ENCODE measurements around the gene SYNE2. TPM values are rescaled to one million over a fixed set of nuclear protein-coding genes. Genes with fewer than 3 reads are reported as not detected.

The SYNE2 gene
- total RNA-seq, 4 donors from 2014 or later = 96.9 to 207 (median 182) TPM

DNA sequence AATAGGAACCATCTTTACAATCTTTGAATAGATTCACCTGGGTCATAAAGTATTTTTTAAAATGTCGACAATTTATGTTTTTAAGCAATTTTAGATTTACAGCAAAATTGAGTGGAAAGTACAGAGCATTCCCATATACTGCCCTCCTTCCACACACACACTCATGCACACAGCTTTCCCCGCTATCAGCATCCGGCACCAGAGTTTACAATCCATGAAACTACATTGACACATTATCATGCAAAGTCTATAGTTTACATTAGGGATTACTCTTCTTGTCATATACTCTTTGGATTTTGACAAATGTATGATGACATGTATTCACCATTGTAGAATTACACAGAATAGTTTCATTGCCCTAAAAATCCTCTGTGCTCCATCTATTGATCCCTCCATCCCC, 9.0 kb upstream of the SYNE2 start:
- no peak for ATAC-seq
- no peak for TF ChIP-seq POLR2A (IDR thresholded peaks at IDR 0.05)
- TF ChIP-seq, protein P1, sequence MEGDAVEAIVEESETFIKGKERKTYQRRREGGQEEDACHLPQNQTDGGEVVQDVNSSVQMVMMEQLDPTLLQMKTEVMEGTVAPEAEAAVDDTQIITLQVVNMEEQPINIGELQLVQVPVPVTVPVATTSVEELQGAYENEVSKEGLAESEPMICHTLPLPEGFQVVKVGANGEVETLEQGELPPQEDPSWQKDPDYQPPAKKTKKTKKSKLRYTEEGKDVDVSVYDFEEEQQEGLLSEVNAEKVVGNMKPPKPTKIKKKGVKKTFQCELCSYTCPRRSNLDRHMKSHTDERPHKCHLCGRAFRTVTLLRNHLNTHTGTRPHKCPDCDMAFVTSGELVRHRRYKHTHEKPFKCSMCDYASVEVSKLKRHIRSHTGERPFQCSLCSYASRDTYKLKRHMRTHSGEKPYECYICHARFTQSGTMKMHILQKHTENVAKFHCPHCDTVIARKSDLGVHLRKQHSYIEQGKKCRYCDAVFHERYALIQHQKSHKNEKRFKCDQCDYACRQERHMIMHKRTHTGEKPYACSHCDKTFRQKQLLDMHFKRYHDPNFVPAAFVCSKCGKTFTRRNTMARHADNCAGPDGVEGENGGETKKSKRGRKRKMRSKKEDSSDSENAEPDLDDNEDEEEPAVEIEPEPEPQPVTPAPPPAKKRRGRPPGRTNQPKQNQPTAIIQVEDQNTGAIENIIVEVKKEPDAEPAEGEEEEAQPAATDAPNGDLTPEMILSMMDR (IDR thresholded peaks at IDR 0.05 in 4 of 5, conservative IDR thresholded peaks at IDR 0.05 in 1 of 5) = no peak
- intact Hi-C loops (cut with DNase I; ENCODE audit: low total_unique reads) (no loop called here), in situ Hi-C loops (cut with MboI; ENCODE audit: low sequenced_read_pairs in 4 of 4) (no loop called here)
- H3K4me1 ChIP-seq = no peaks in the 10 kb centered on the region
- no peak overlapping the region for H3K27ac ChIP-seq
- no peak for DNase-seq
- no peaks in the 10 kb centered on the region for H3K36me3 ChIP-seq
- H3K9me3 ChIP-seq = no peaks in the 10 kb centered on the region
- no peaks in the 10 kb centered on the region for H3K27me3 ChIP-seq
- no peak overlapping the region for H3K4me3 ChIP-seq

DNA sequence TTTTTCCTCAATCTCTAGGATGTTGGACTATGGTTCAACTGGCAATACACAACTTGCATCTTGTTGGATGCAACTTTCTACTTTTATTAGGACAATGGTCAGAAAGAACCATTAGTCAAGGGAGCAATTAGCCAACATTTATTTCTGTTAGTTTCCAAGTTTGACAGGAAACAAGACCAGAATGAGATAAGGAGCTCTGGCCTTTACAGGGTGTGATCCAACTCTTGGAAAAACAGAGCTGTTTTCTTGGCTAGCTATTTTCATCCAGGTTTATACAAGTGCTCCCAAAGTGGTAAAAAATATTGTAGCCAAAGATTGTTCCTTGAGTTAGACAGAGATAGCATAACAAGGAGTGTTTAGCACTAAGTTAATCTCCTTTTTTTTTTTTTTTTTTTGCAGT, 3.9 kb upstream of the SYNE2 start:
- intact Hi-C loops (cut with DNase I; ENCODE audit: low total_unique reads) = no loop called here
- in situ Hi-C loops (cut with MboI; ENCODE audit: low sequenced_read_pairs in 4 of 4) = no loop called here

DNA sequence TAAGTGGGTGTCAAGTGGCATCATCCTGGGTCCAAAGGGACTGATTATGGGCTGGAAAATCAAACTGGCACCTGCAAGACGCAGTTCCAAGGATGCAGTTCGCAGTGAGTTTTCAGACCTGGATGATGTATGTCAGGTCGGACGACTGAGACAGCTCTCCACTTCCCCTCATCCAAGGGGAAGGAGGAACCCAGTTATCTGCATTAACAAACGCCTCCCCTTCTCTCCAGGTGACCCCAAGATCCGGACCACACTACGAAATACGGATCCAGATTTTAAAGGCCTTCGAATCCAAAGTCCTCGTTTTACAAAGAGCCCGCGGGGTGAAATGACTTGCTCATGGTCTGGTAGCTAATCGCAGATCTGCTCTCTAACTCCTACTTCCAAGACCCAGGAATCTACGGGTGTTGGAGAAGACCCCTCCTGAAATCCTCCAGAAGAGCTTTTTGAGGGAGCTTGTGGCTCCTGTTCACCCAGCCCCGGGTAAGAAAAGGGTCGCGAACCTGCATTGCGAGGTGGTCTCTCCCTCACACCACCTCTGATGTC, 460 bp upstream of the SYNE2 start:
- in situ Hi-C loops (cut with MboI; ENCODE audit: low sequenced_read_pairs in 4 of 4) (no loop called here), intact Hi-C loops (cut with DNase I; ENCODE audit: low total_unique reads) (loop anchor here (1.0 to 10.0 kb wide), 7 partner anchors 42 to 535 kb away; partner anchors contain the start of genes MTHFD1 and WDR89)
- H3K27ac ChIP-seq = peak overlapping the region; percentile 88 to 94 (median 94)
- H3K36me3 ChIP-seq = no peaks in the 10 kb centered on the region
- no peaks in the 10 kb centered on the region for H3K9me3 ChIP-seq
- TF ChIP-seq, protein P1 (IDR thresholded peaks at IDR 0.05 in 4 of 5, conservative IDR thresholded peaks at IDR 0.05 in 1 of 5) = no peak
- TF ChIP-seq POLR2A (IDR thresholded peaks at IDR 0.05) = no peak
- no peaks in the 10 kb centered on the region for H3K27me3 ChIP-seq
- no peak for DNase-seq
- no peak for ATAC-seq
- peak overlapping the region; percentile 67 to 86 (median 82) for H3K4me3 ChIP-seq
- peaks cover 0 to 21% of the 10 kb centered on the region in 2 donors for H3K4me1 ChIP-seq

More for the DNA sequence above, 3.9 kb upstream of the SYNE2 start:
- no peak for ATAC-seq
- H3K27ac ChIP-seq = no peak overlapping the region
- no peaks in the 10 kb centered on the region for H3K27me3 ChIP-seq
- peaks cover 0 to 4% of the 10 kb centered on the region in 2 donors for H3K4me1 ChIP-seq
- no peaks in the 10 kb centered on the region for H3K9me3 ChIP-seq
- no peaks in the 10 kb centered on the region for H3K36me3 ChIP-seq
- TF ChIP-seq POLR2A (IDR thresholded peaks at IDR 0.05) = no peak
- TF ChIP-seq, protein P1 (IDR thresholded peaks at IDR 0.05 in 4 of 5, conservative IDR thresholded peaks at IDR 0.05 in 1 of 5) = no peak
- no peak overlapping the region for H3K4me3 ChIP-seq
- no peak for DNase-seq

DNA sequence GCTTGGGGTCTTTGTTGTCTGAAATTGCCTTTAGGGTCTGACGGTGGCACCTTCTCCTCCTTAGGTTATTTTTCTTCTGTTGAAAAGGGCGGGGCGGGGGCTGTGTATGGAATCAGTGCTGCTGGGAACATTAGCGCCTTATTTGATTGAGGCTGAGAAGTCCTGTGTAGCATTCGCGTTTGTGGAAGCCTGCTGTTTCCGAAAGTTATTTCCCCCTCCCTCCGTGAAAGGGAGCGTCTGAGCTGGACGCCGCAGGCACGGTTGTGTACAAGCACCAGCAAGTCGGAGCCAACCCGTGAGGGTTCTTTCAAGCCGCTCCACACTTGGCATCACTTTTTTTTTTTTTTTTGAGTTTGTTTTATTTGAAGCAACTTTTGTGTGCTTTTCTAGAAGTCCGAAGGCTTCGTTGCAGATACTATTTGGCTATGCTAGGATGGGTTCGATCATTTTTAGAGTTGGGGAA, 1.1 kb downstream of the SYNE2 start:
- DNase-seq (peak; percentile 48 to 54), ATAC-seq (peak; percentile 71 to 74)
- H3K36me3 ChIP-seq = no peaks in the 10 kb centered on the region
- intact Hi-C loops (cut with DNase I; ENCODE audit: low total_unique reads) (loop anchor here (1.0 to 10.0 kb wide), 7 partner anchors 41 to 533 kb away; partner anchors contain the start of genes MTHFD1, SGPP1 and WDR89), in situ Hi-C loops (cut with MboI; ENCODE audit: low sequenced_read_pairs in 4 of 4) (no loop called here)
- no peaks in the 10 kb centered on the region for H3K27me3 ChIP-seq
- H3K9me3 ChIP-seq = no peaks in the 10 kb centered on the region
- TF ChIP-seq POLR2A (IDR thresholded peaks at IDR 0.05) = peak in 1 of 2 donors; percentile 13
- TF ChIP-seq, protein P1 (IDR thresholded peaks at IDR 0.05 in 4 of 5, conservative IDR thresholded peaks at IDR 0.05 in 1 of 5) = no peak
- peak overlapping the region; percentile 67 to 86 (median 82) for H3K4me3 ChIP-seq
- H3K27ac ChIP-seq = peak overlapping the region; percentile 88 to 94 (median 94)
- peaks cover 3 to 21% of the 10 kb centered on the region in 2 donors for H3K4me1 ChIP-seq
